IMR-90 (cell line): ENCODE measurements around the gene KRT222. TPM values are rescaled to one million over a fixed set of nuclear protein-coding genes. Genes with fewer than 3 reads are reported as not detected.

ENCODE experiments used
- ATAC-seq: fragments of 200-7000 bp; cut with Tn5 transposase; 2 replicates; pipeline ENCODE4 v1.9.1; 2020; ENCODE audit warnings: low read depth, mild to moderate bottlenecking, moderate library complexity
- BruUV-seq: library from RNA; stranded (reverse); fragments of 400-500 nt; replicated peaks from 2 replicates; lab custom pipeline; 2021; lab: Mats Ljungman, UMichigan
- CTCF ChIA-PET: fragments of 300-600 bp; formaldehyde crosslinking; extraction: SDS; loops from one replicate; lab custom pipeline; 2021; ENCODE audit warnings: antibody characterized with exemption; lab: Yijun Ruan, JAX
- POLR2A ChIA-PET: fragments of 300-600 bp; sonication (Branson Sonifier 250); formaldehyde crosslinking; loops from one replicate; lab custom pipeline; 2022; ENCODE audit warnings: antibody characterized with exemption; ENCODE audit not compliant: unreplicated experiment; lab: Charles Lee
- DNase-seq: peaks from one replicate; pipeline ENCODE4 v3.0.0; 2013
- H2AFZ ChIP-seq: replicated peaks from 2 replicates; pipeline ENCODE3; 2013; ENCODE audit warnings: low read length, mild to moderate bottlenecking; ENCODE audit not compliant: poor library complexity
- H2AK5ac ChIP-seq: 2 replicates; pipeline ENCODE4 v1.6.1; 2013; ENCODE audit warnings: low read depth, low read length, inconsistent platforms
- H2AK9ac ChIP-seq: replicated peaks from 2 replicates; pipeline ENCODE3; 2013; ENCODE audit warnings: mild to moderate bottlenecking, low read depth, low read length, moderate library complexity; ENCODE audit not compliant: poor library complexity
- H2BK120ac ChIP-seq: 2 replicates; pipeline ENCODE4 v1.6.1; 2013; ENCODE audit warnings: low read depth, low read length, inconsistent platforms
- H2BK15ac ChIP-seq: 3 replicates; pipeline ENCODE4 v1.6.1; 2013; ENCODE audit warnings: low read depth, low read length, inconsistent platforms
- H2BK20ac ChIP-seq: 2 replicates; pipeline ENCODE4 v1.6.1; 2013; ENCODE audit warnings: low read depth, mild to moderate bottlenecking, inconsistent platforms, low read length, moderate library complexity
- H2BK5ac ChIP-seq: 2 replicates; pipeline ENCODE4 v1.6.1; 2013; ENCODE audit warnings: mild to moderate bottlenecking, low read depth, low read length, inconsistent platforms; ENCODE audit not compliant: poor library complexity, severe bottlenecking
- H3K14ac ChIP-seq: replicated peaks from 2 replicates; pipeline ENCODE4 v1.6.1; 2013; ENCODE audit warnings: low read depth, low read length, inconsistent platforms
- H3K18ac ChIP-seq: 2 replicates; pipeline ENCODE4 v1.6.1; 2013; ENCODE audit warnings: low read depth, low read length, control low read depth
- H3K23ac ChIP-seq: 2 replicates; pipeline ENCODE4 v1.6.1; 2013; ENCODE audit warnings: low read depth, low read length, inconsistent platforms
- H3K27ac ChIP-seq: 2 replicates; pipeline ENCODE4 v1.5.1; 2013; ENCODE audit warnings: mild to moderate bottlenecking, control low read depth, low read length; ENCODE audit not compliant: insufficient read depth
- H3K27me3 ChIP-seq: 2 replicates; pipeline ENCODE4 v1.6.1; 2013; ENCODE audit warnings: low read length; ENCODE audit not compliant: control insufficient read depth, insufficient read depth
- H3K36me3 ChIP-seq: 2 replicates; pipeline ENCODE4 v1.6.1; 2013; ENCODE audit warnings: low read length, mixed read lengths; ENCODE audit not compliant: control insufficient read depth, insufficient read depth
- H3K4ac ChIP-seq: 2 replicates; pipeline ENCODE4 v1.6.1; 2013; ENCODE audit warnings: low read depth, low read length, inconsistent platforms
- H3K4me1 ChIP-seq: 2 replicates; pipeline ENCODE4 v1.6.1; 2013; ENCODE audit warnings: low read length, mixed read lengths; ENCODE audit not compliant: control insufficient read depth, insufficient read depth
- H3K4me2 ChIP-seq: 2 replicates; pipeline ENCODE4 v1.6.1; 2013; ENCODE audit warnings: low read depth, mild to moderate bottlenecking, control low read depth, low read length, moderate library complexity
- H3K4me3 ChIP-seq: 2 replicates; pipeline ENCODE4 v1.5.1; 2013; ENCODE audit warnings: low read depth, mild to moderate bottlenecking, control low read depth, low read length, moderate library complexity; ENCODE audit not compliant: insufficient read depth
- H3K56ac ChIP-seq: 2 replicates; pipeline ENCODE4 v1.6.1; 2013; ENCODE audit warnings: low read length, inconsistent platforms; ENCODE audit not compliant: insufficient read depth; ENCODE audit errors: extremely low read depth
- H3K79me1 ChIP-seq, 2 experiments: 2 replicates each; pipeline ENCODE4 v1.6.1; 2013; ENCODE audit warnings: low read length in 2 of 2, inconsistent platforms in 1 of 2, low read depth in 1 of 2
- H3K9ac ChIP-seq: 2 replicates; pipeline ENCODE4 v1.6.1; 2013; ENCODE audit warnings: low read depth, low read length, control low read depth
- H3K9me1 ChIP-seq: 2 replicates; pipeline ENCODE4 v1.6.1; 2013; ENCODE audit warnings: low read length, inconsistent platforms; ENCODE audit not compliant: insufficient read depth
- H3K9me3 ChIP-seq: 2 replicates; pipeline ENCODE4 v1.6.1; 2013; ENCODE audit warnings: low read length; ENCODE audit not compliant: control insufficient read depth, insufficient read depth
- H4K20me1 ChIP-seq: 2 replicates; pipeline ENCODE4 v1.6.1; 2013; ENCODE audit warnings: low read length, inconsistent platforms; ENCODE audit not compliant: insufficient read depth
- H4K5ac ChIP-seq: 2 replicates; pipeline ENCODE4 v1.6.1; 2013; ENCODE audit warnings: mild to moderate bottlenecking, low read depth, low read length, control low read depth
- H4K8ac ChIP-seq, 2 experiments: 2 replicates each; pipeline ENCODE4 v1.6.1; 2013; ENCODE audit warnings: low read depth in 2 of 2, low read length in 2 of 2, control low read depth in 1 of 2, inconsistent platforms in 1 of 2
- H4K91ac ChIP-seq: 2 replicates; pipeline ENCODE4 v1.6.1; 2013; ENCODE audit warnings: low read depth, low read length, inconsistent platforms; ENCODE audit not compliant: insufficient read depth
- BHLHE40 ChIP-seq: fragments of 150-350 bp; IDR thresholded peaks from 2 replicates; pipeline ENCODE4 v1.6.1; 2016; ENCODE audit warnings: mild to moderate bottlenecking, low read depth, low read length
- CEBPB ChIP-seq: IDR thresholded peaks from 2 replicates; pipeline ENCODE4 v1.6.1; 2012; ENCODE audit warnings: low read depth, low read length, improper control_type of control experiment
- CHD1 ChIP-seq: IDR thresholded peaks from 2 replicates; pipeline ENCODE4 v1.6.1; 2012; ENCODE audit warnings: low read depth, low read length, improper control_type of control experiment
- FOS ChIP-seq: fragments of 150-350 bp; IDR thresholded peaks from 2 replicates; pipeline ENCODE4 v1.6.1; 2016; ENCODE audit warnings: low read depth, low read length
- MAFK ChIP-seq: IDR thresholded peaks from 2 replicates; pipeline ENCODE4 v1.6.1; 2012; ENCODE audit warnings: low read depth, low read length, improper control_type of control experiment
- MAZ ChIP-seq: IDR thresholded peaks from 2 replicates; pipeline ENCODE4 v1.6.1; 2012; ENCODE audit warnings: low read depth, mild to moderate bottlenecking, low read length, improper control_type of control experiment, moderate library complexity, borderline replicate concordance
- MXI1 ChIP-seq: IDR thresholded peaks from 2 replicates; pipeline ENCODE4 v1.6.1; 2012; ENCODE audit warnings: low read depth, mild to moderate bottlenecking, low read length, moderate library complexity, borderline replicate concordance
- NFE2L2 ChIP-seq: fragments of 150-350 bp; IDR thresholded peaks from 2 replicates; pipeline ENCODE4 v1.6.1; 2016; ENCODE audit warnings: low read depth, mild to moderate bottlenecking, low read length
- POLR2A ChIP-seq: IDR thresholded peaks from 2 replicates; pipeline ENCODE4 v1.6.1; 2012; ENCODE audit warnings: mild to moderate bottlenecking, low read depth, low read length
- RAD21 ChIP-seq: IDR thresholded peaks from 2 replicates; pipeline ENCODE4 v1.6.1; 2012; ENCODE audit warnings: low read length, improper control_type of control experiment
- RCOR1 ChIP-seq: IDR thresholded peaks from 2 replicates; pipeline ENCODE4 v1.6.1; 2012; ENCODE audit warnings: mild to moderate bottlenecking, low read length, improper control_type of control experiment; ENCODE audit not compliant: insufficient replicate concordance
- RFX5 ChIP-seq: IDR thresholded peaks from 2 replicates; pipeline ENCODE4 v1.8.0; 2012; ENCODE audit warnings: low read depth, mild to moderate bottlenecking, low read length, moderate library complexity
- SMC3 ChIP-seq: fragments of 150-350 bp; IDR thresholded peaks from 2 replicates; pipeline ENCODE4 v1.6.1; 2016; ENCODE audit warnings: low read depth, mild to moderate bottlenecking, antibody characterized with exemption, low read length, moderate library complexity
- WGBS, 2 experiments: methylation state at CpG; one replicate each; pipeline versions ENCODE4 v1.1.5 to v1.1.7; 2013; ENCODE audit warnings: missing lambda C conversion rate in 2 of 2; ENCODE audit not compliant: insufficient read length in 1 of 2; ENCODE audit errors: extremely low coverage in 2 of 2; 5-methylcytosine and 5-hydroxymethylcytosine counted together
- dilution Hi-C: fragments of 300-500 bp; cut with HindIII; formaldehyde crosslinking; loops from one replicate; pipeline ENCODE4 v1.14.3; 2018; ENCODE audit warnings: low sequenced_read_pairs; ENCODE audit not compliant: unreplicated experiment
- in situ Hi-C: fragments of 300-500 bp; cut with MboI; formaldehyde crosslinking; loops from 3 replicates; pipeline ENCODE4 v1.14.3; 2019; ENCODE audit warnings: low sequenced_read_pairs, inconsistent platforms, mixed read lengths
- intact Hi-C: fragments of 100-400 bp; cut with micrococcal nuclease; formaldehyde crosslinking; loops from 2 replicates; pipeline ENCODE4 v1.10.0; 2022
- polyA plus RNA-seq, 3 experiments: library from polyadenylated mRNA; depleted of rRNA; stranded (reverse); fragments of >200 nt; gene quantifications; 2 replicates each; pipeline ENCODE4 v1.2.3, GENCODE V29; 2012; ENCODE audit warnings: low replicate concordance in 1 of 3
- total RNA-seq: library from RNA; depleted of rRNA; stranded (reverse); fragments of >200 nt; gene quantifications from 2 replicates; pipeline ENCODE4 v1.2.3, GENCODE V29; 2012
- TF ChIP-seq, protein P1 (sequence below): fragments of 150-350 bp; IDR thresholded peaks from 2 replicates; pipeline ENCODE4 v1.6.1; 2017; ENCODE audit warnings: mild to moderate bottlenecking, antibody characterized with exemption, low read length, low read depth
- TF ChIP-seq, protein P2 (sequence below): fragments of 150-350 bp; IDR thresholded peaks from 2 replicates; pipeline ENCODE4 v1.6.1; 2016; ENCODE audit warnings: low read depth, mild to moderate bottlenecking, low read length, moderate library complexity, borderline replicate concordance
- TF ChIP-seq, protein P3 (sequence below): conservative IDR thresholded peaks from 2 replicates; pipeline ENCODE4 v1.5.1; 2012; ENCODE audit warnings: mild to moderate bottlenecking, low read depth, low read length, improper control_type of control experiment

KRT222 gene
- total and polyA plus RNA-seq, 2 of the 4 experiments (the other 2 are of a cell fraction), result not detected

DNA sequence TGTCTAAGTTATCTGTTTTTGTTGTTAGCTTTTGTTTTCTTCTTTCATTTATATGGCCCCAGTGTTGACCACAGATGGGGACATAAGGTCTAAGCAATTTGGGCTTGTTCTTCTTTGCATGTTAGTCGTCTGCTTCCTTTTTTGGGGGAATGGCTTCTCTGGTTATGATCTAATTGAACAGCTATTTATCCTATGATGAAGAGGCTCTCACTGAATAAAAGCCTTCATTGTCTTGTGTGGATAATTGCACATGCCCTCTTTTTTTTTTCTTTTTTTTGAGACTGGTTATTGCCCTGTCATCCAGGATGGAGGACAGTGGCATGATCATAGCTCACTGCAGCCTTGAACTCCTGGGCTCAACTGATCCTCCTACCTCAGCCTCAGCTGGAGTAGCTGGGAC is 31.1 kb downstream of the KRT222 start:
- H3K27me3 ChIP-seq, result no peaks in the 10 kb centered on the region
- H4K20me1 ChIP-seq, result peaks cover 10% of the 10 kb centered on the region; the same call in 1 of the 2 replicates
- H4K5ac ChIP-seq, result no peak overlapping the region
- H3K4me2 ChIP-seq, result no peak overlapping the region
- no peaks in the 10 kb centered on the region for H3K4me1 ChIP-seq
- no peak overlapping the region for H2BK120ac ChIP-seq
- DNase-seq, result peak; percentile 12
- intact Hi-C loops (no loop called here), in situ Hi-C loops (no loop called here), dilution Hi-C loops (no loop called here)
- no TSS peak for BruUV-seq
- no peak for ATAC-seq
- H4K8ac ChIP-seq, result no peak overlapping the region
- ChIA-PET CTCF (interaction anchor here (0.6 to 0.9 kb wide), 2 partner anchors 13 to 1015 kb away, joined by 3 read pairs; no protein-coding TSS in a partner anchor), POLR2A (no interaction called here)
- no peak overlapping the region for H4K91ac ChIP-seq
- TF ChIP-seq BHLHE40, result no peak
- no peak for TF ChIP-seq MAZ
- no peak for TF ChIP-seq RFX5
- TF ChIP-seq SMC3, result no peak
- TF ChIP-seq, protein P1, sequence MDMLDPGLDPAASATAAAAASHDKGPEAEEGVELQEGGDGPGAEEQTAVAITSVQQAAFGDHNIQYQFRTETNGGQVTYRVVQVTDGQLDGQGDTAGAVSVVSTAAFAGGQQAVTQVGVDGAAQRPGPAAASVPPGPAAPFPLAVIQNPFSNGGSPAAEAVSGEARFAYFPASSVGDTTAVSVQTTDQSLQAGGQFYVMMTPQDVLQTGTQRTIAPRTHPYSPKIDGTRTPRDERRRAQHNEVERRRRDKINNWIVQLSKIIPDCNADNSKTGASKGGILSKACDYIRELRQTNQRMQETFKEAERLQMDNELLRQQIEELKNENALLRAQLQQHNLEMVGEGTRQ, result no peak
- no peak for TF ChIP-seq CHD1
- no peak for TF ChIP-seq CEBPB
- TF ChIP-seq, protein P2, sequence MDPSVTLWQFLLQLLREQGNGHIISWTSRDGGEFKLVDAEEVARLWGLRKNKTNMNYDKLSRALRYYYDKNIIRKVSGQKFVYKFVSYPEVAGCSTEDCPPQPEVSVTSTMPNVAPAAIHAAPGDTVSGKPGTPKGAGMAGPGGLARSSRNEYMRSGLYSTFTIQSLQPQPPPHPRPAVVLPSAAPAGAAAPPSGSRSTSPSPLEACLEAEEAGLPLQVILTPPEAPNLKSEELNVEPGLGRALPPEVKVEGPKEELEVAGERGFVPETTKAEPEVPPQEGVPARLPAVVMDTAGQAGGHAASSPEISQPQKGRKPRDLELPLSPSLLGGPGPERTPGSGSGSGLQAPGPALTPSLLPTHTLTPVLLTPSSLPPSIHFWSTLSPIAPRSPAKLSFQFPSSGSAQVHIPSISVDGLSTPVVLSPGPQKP, result no peak
- no peak for TF ChIP-seq RAD21
- no peak for TF ChIP-seq MAFK
- TF ChIP-seq, protein P3, sequence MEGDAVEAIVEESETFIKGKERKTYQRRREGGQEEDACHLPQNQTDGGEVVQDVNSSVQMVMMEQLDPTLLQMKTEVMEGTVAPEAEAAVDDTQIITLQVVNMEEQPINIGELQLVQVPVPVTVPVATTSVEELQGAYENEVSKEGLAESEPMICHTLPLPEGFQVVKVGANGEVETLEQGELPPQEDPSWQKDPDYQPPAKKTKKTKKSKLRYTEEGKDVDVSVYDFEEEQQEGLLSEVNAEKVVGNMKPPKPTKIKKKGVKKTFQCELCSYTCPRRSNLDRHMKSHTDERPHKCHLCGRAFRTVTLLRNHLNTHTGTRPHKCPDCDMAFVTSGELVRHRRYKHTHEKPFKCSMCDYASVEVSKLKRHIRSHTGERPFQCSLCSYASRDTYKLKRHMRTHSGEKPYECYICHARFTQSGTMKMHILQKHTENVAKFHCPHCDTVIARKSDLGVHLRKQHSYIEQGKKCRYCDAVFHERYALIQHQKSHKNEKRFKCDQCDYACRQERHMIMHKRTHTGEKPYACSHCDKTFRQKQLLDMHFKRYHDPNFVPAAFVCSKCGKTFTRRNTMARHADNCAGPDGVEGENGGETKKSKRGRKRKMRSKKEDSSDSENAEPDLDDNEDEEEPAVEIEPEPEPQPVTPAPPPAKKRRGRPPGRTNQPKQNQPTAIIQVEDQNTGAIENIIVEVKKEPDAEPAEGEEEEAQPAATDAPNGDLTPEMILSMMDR, result no peak
- no peak for TF ChIP-seq NFE2L2
- no peak for TF ChIP-seq POLR2A
- no peak for TF ChIP-seq FOS
- no peak for TF ChIP-seq RCOR1
- no peak for TF ChIP-seq MXI1
- no peaks in the 10 kb centered on the region for H3K9me3 ChIP-seq
- H2BK5ac ChIP-seq, result no peak overlapping the region
- no peak overlapping the region for H3K56ac ChIP-seq
- H3K27ac ChIP-seq, result no peak overlapping the region
- H2AFZ ChIP-seq, result no peak overlapping the region
- no peak overlapping the region for H3K4ac ChIP-seq
- H3K4me3 ChIP-seq, result no peak overlapping the region
- peaks cover under 1% of the 10 kb centered on the region for H3K9me1 ChIP-seq
- H2BK20ac ChIP-seq, result no peak overlapping the region
- no peak overlapping the region for H3K14ac ChIP-seq
- H3K9ac ChIP-seq, result no peak overlapping the region
- H3K79me1 ChIP-seq, result peaks cover 15 to 24% of the 10 kb centered on the region in 2 experiments
- H3K18ac ChIP-seq, result no peak overlapping the region
- H2AK5ac ChIP-seq, result no peak overlapping the region
- no CpG with 5 or more reads among the region's 1 CpG for WGBS, 2 experiments
- H3K23ac ChIP-seq, result no peak overlapping the region
- H2BK15ac ChIP-seq, result no peak overlapping the region
- H3K36me3 ChIP-seq, result peaks cover 45% of the 10 kb centered on the region
- H2AK9ac ChIP-seq, result no peak overlapping the region
